Aorta (tissue), 5 donors: ENCODE data around the gene SPPL2A. TPM values are rescaled to one million over a fixed set of nuclear protein-coding genes. Genes with fewer than 3 reads are reported as not detected.

ENCODE experiments used
- ATAC-seq: fragments of 200-7000 bp; cut with Tn5 transposase; one replicate; pipeline ENCODE4 v1.9.1; 2022; ENCODE audit warnings: moderate library complexity; ENCODE audit not compliant: low FRiP score
- DNase-seq, 2 donors: peaks; one replicate each; pipeline ENCODE4 v3.0.0-alpha.2; 2020
- H3K27ac ChIP-seq, 2 donors: one replicate each; pipeline ENCODE4 v1.5.1; 2013; ENCODE audit warnings: low read length in 2 of 2, mild to moderate bottlenecking in 2 of 2, moderate library complexity in 2 of 2, control low read depth in 1 of 2, inconsistent platforms in 1 of 2, low read depth in 1 of 2
- H3K27me3 ChIP-seq, 2 donors: one replicate each; pipeline ENCODE4 v1.6.1; 2013; ENCODE audit warnings: control low read depth in 1 of 2, low read length in 1 of 2, mild to moderate bottlenecking in 1 of 2, moderate library complexity in 1 of 2; ENCODE audit not compliant: insufficient read depth in 2 of 2, control insufficient read depth in 1 of 2
- H3K36me3 ChIP-seq, 2 donors: one replicate each; pipeline ENCODE4 v1.6.1; 2013; ENCODE audit warnings: control low read depth in 1 of 2, low read length in 1 of 2, mild to moderate bottlenecking in 1 of 2; ENCODE audit not compliant: insufficient read depth in 2 of 2, control insufficient read depth in 1 of 2
- H3K4me1 ChIP-seq, 2 donors: one replicate each; pipeline ENCODE4 v1.6.1; 2013; ENCODE audit warnings: low read length in 2 of 2, control low read depth in 1 of 2, mild to moderate bottlenecking in 1 of 2, moderate library complexity in 1 of 2; ENCODE audit not compliant: insufficient read depth in 2 of 2, control insufficient read depth in 1 of 2
- H3K4me3 ChIP-seq, 2 donors: one replicate each; pipeline ENCODE4 v1.5.1; 2013; ENCODE audit warnings: low read length in 2 of 2, control low read depth in 1 of 2, mild to moderate bottlenecking in 1 of 2
- H3K9me3 ChIP-seq: one replicate; pipeline ENCODE4 v1.6.1; 2013; ENCODE audit warnings: mild to moderate bottlenecking, low read length; ENCODE audit not compliant: control insufficient read depth
- WGBS, 2 donors: extraction: QIAGEN DNeasy Blood & Tissue Kit; methylation state at CpG; one replicate each; pipeline ENCODE4 v1.1.7; 2013; 5-methylcytosine and 5-hydroxymethylcytosine counted together
- intact Hi-C, 2 donors: fragments of 100-400 bp; cut with DNase I; formaldehyde crosslinking; loops; one replicate each; pipeline versions ENCODE4 v1.14.2 to v1.15.0; 2022
- polyA plus RNA-seq, 2 donors: library from polyadenylated mRNA; stranded (reverse); fragments of 200-250 nt; gene quantifications; one replicate each; pipeline ENCODE4 v1.2.3, GENCODE V29; 2013
- total RNA-seq, 2 donors: library from RNA; stranded (reverse); fragmentation: NEBNext Ultra II Directional; extraction: Animal tissue kit (Norgen Biotek cat#: 25700); gene quantifications; one replicate each; pipeline ENCODE4 v1.2.1, GENCODE V29; 2021
- donor health status: healthy with polysubstance abuse.
- donor health status: Bipolar disorder and iron deficiency.
- donor health status: DM: no; HTN: no; CAD: no.
- donor health status: DM: no; HTN: no; CAD: no.
- donor health status: DM: yes; HTN: yes; CAD: no.

SPPL2A gene
- total and polyA plus RNA-seq, 4 donors: 13.4 to 130 (median 78.5) TPM

GRCh38 chr15:50803479-50804180, 38.1 kb upstream of the SPPL2A start:
- DNase-seq: no peak
- intact Hi-C loops: no loop called here
- Histone ChIP-seq H3K27ac (no peak overlapping the region), H3K36me3 (no peaks in the 10 kb centered on the region), H3K4me3 (no peak overlapping the region), H3K9me3 (no peaks in the 10 kb centered on the region), H3K4me1 (no peaks in the 10 kb centered on the region), H3K27me3 (no peaks in the 10 kb centered on the region)
- WGBS, 2 donors: 56 to 58% methylated on average over 2 of the region's 2 CpGs
- no peak for ATAC-seq

- Histone ChIP-seq H3K27ac (no peak overlapping the region), H3K36me3 (no peaks in the 10 kb centered on the region), H3K4me1 (no peaks in the 10 kb centered on the region), H3K4me3 (no peak overlapping the region), H3K9me3 (no peaks in the 10 kb centered on the region), H3K27me3 (no peaks in the 10 kb centered on the region)
- WGBS, 2 donors: 95 to 97% methylated on average over 1 of the region's 1 CpG
- intact Hi-C loops: no loop called here
- no peak for DNase-seq
- no peak for ATAC-seq
Measured at GRCh38 chr15:50800715-50801114, 35.2 kb upstream of the SPPL2A start.

DNA sequence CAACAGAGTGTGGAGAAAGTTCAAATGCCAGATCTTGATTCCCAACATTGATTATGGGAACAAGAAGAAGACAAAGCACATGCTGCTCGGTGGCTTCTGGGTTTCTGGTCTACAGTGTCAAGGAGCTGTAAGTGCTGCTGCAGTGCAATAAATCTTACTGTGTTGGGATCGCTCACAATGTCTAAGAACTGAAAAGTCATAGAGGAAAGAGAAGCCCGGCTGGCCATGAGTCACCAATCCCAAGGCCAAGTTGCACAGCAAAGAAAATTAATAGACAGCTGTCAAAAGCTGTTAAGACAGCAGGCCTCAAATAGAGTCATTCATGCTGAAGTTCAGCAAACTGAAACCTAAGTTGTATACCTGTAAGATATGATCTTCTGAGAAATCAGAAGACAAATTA, 33.2 kb upstream of the SPPL2A start:
- Histone ChIP-seq H3K4me3 (no peak overlapping the region), H3K27ac (no peak overlapping the region), H3K4me1 (no peaks in the 10 kb centered on the region), H3K36me3 (no peaks in the 10 kb centered on the region), H3K27me3 (no peaks in the 10 kb centered on the region), H3K9me3 (no peaks in the 10 kb centered on the region)
- 51 to 53% methylated on average over 3 of the region's 3 CpGs for WGBS, 2 donors
- ATAC-seq: no peak
- no peak for DNase-seq
- intact Hi-C loops: no loop called here

- 73 to 76% methylated on average over 1 of the region's 1 CpG for WGBS, 2 donors
- intact Hi-C loops: no loop called here
- H3K27ac ChIP-seq: no peak overlapping the region
- no peaks in the 10 kb centered on the region for H3K4me1 ChIP-seq
- no peaks in the 10 kb centered on the region for H3K9me3 ChIP-seq
- DNase-seq (no peak), ATAC-seq (no peak)
- no peak overlapping the region for H3K4me3 ChIP-seq
- H3K27me3 ChIP-seq: no peaks in the 10 kb centered on the region
- H3K36me3 ChIP-seq: no peaks in the 10 kb centered on the region
Measured at GRCh38 chr15:50797926-50798325, 32.4 kb upstream of the SPPL2A start.

DNA sequence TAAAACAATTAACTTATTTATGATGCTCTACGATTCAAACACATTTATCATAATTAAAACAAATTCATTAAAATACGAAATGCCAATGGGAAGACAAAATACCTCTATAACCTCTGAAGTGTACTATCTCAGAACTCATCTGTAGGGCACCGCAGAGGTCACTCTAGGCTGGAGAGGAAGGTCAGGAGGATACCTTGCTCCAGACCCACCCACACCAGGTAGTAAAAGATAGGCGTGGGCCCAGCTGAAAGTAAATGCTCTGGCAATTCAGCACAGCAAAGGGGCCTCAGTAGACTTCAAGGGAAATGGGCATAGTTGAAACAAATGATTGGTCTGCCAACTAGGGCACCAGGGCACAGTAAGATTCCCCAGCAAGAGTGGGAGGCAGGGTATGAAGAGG, 26.0 kb upstream of the SPPL2A start:
- H3K36me3 ChIP-seq: no peaks in the 10 kb centered on the region
- H3K27ac ChIP-seq: no peak overlapping the region
- 79 to 92% methylated on average over 4 of the region's 4 CpGs for WGBS, 2 donors
- intact Hi-C loops: no loop called here
- no peaks in the 10 kb centered on the region for H3K27me3 ChIP-seq
- no peak overlapping the region for H3K4me3 ChIP-seq
- ATAC-seq (no peak), DNase-seq (no peak)
- no peaks in the 10 kb centered on the region for H3K9me3 ChIP-seq
- H3K4me1 ChIP-seq: no peaks in the 10 kb centered on the region

GRCh38 chr15:50790778-50791453, 25.4 kb upstream of the SPPL2A start:
- no peak overlapping the region for H3K4me3 ChIP-seq
- H3K27me3 ChIP-seq: no peaks in the 10 kb centered on the region
- 91 to 92% methylated on average over 7 of the region's 7 CpGs for WGBS, 2 donors
- H3K9me3 ChIP-seq: no peaks in the 10 kb centered on the region
- H3K4me1 ChIP-seq: no peaks in the 10 kb centered on the region
- intact Hi-C loops: no loop called here
- ATAC-seq (no peak), DNase-seq (no peak)
- H3K36me3 ChIP-seq: no peaks in the 10 kb centered on the region
- H3K27ac ChIP-seq: no peak overlapping the region

- Histone ChIP-seq H3K9me3 (no peaks in the 10 kb centered on the region), H3K4me1 (peaks cover 0 to 1% of the 10 kb centered on the region in 2 donors), H3K27ac (no peak overlapping the region), H3K27me3 (no peaks in the 10 kb centered on the region), H3K4me3 (no peak overlapping the region), H3K36me3 (no peaks in the 10 kb centered on the region)
- DNase-seq (no peak), ATAC-seq (no peak)
- 47 to 50% methylated on average over 3 of the region's 3 CpGs for WGBS, 2 donors
- intact Hi-C loops: no loop called here
Measured at GRCh38 chr15:50786871-50787270, 21.4 kb upstream of the SPPL2A start.

- no peak for DNase-seq
- peaks cover 0 to 1% of the 10 kb centered on the region in 2 donors for H3K4me1 ChIP-seq
- ATAC-seq: no peak
- H3K27ac ChIP-seq: no peak overlapping the region
- H3K27me3 ChIP-seq: no peaks in the 10 kb centered on the region
- no peaks in the 10 kb centered on the region for H3K9me3 ChIP-seq
- H3K4me3 ChIP-seq: no peak overlapping the region
- intact Hi-C loops: no loop called here
- 85 to 86% methylated on average over 2 of the region's 2 CpGs for WGBS, 2 donors
- H3K36me3 ChIP-seq: no peaks in the 10 kb centered on the region
Measured at GRCh38 chr15:50786438-50786837, 20.9 kb upstream of the SPPL2A start.

DNA sequence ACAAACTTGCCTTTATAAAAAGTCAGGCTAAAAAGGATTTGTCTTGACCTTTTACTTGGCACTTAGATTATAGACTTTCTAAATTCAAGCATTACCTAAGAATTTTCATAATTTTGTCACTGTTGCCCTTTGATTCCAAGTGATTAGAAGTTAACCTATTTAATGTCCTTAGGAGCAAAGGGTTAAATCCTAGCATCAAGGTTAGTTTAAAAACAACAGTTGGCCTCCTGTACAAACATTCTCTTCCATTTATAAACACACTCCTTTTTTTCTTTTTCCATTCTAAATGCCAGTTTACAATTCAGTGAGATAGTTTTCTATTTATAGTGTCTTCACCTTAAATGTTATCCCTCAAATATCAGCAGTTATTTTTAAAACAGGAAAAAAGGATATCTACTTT, 18.4 kb upstream of the SPPL2A start:
- Histone ChIP-seq H3K27ac (no peak overlapping the region), H3K36me3 (no peaks in the 10 kb centered on the region), H3K27me3 (no peaks in the 10 kb centered on the region), H3K4me3 (no peak overlapping the region), H3K9me3 (no peaks in the 10 kb centered on the region), H3K4me1 (peaks cover 0 to 1% of the 10 kb centered on the region in 2 donors)
- intact Hi-C loops: no loop called here
- DNase-seq (no peak), ATAC-seq (no peak)
